HEK293 (cell line): Measurements from ENCODE around the gene TRAPPC12.

Source experiments
- CTCF ChIP-seq: fragments of 450-650 bp; formaldehyde crosslinking; IDR thresholded peaks from 2 replicates; pipeline ENCODE4 v1.5.1; 2016; ENCODE audit warnings: missing biosample characterization, missing genetic modification characterization
- ELK4 ChIP-seq: IDR thresholded peaks from 2 replicates; pipeline ENCODE4 v1.6.1; 2011; ENCODE audit warnings: mild to moderate bottlenecking, low read depth, low read length, borderline replicate concordance
- FEZF1 ChIP-seq: fragments of 450-650 bp; formaldehyde crosslinking; IDR thresholded peaks from 2 replicates; pipeline ENCODE4 v1.5.1; 2016; ENCODE audit warnings: missing biosample characterization, missing genetic modification characterization
- HIC1 ChIP-seq: fragments of 450-650 bp; formaldehyde crosslinking; IDR thresholded peaks from 2 replicates; pipeline ENCODE4 v1.5.1; 2016; ENCODE audit warnings: missing biosample characterization, missing genetic modification characterization
- REST ChIP-seq: fragments of 450-650 bp; formaldehyde crosslinking; IDR thresholded peaks from 2 replicates; pipeline ENCODE4 v1.5.1; 2016; ENCODE audit warnings: missing biosample characterization, missing genetic modification characterization
- SCRT1 ChIP-seq: fragments of 450-650 bp; formaldehyde crosslinking; IDR thresholded peaks from 2 replicates; pipeline ENCODE4 v1.5.1; 2016; ENCODE audit warnings: missing biosample characterization, missing genetic modification characterization, borderline replicate concordance
- SP2 ChIP-seq: fragments of 450-650 bp; formaldehyde crosslinking; IDR thresholded peaks from 2 replicates; pipeline ENCODE4 v1.5.1; 2016; ENCODE audit warnings: missing biosample characterization, missing genetic modification characterization
- ZNF174 ChIP-seq: fragments of 450-650 bp; formaldehyde crosslinking; IDR thresholded peaks from 2 replicates; pipeline ENCODE4 v1.5.0; 2017; ENCODE audit warnings: missing biosample characterization, mild to moderate bottlenecking, missing genetic modification characterization
- ZNF423 ChIP-seq: fragments of 450-650 bp; formaldehyde crosslinking; IDR thresholded peaks from 2 replicates; pipeline ENCODE4 v1.5.1; 2016; ENCODE audit warnings: missing biosample characterization, missing genetic modification characterization
- ZNF433 ChIP-seq: fragments of 450-650 bp; formaldehyde crosslinking; IDR thresholded peaks from 2 replicates; pipeline ENCODE4 v1.5.1; 2016; ENCODE audit warnings: missing biosample characterization, missing genetic modification characterization, low read depth
- ZNF785 ChIP-seq: fragments of 450-650 bp; formaldehyde crosslinking; IDR thresholded peaks from 2 replicates; pipeline ENCODE4 v1.5.1; 2016; ENCODE audit warnings: missing biosample characterization, missing genetic modification characterization
- ZSCAN30 ChIP-seq: fragments of 450-650 bp; IDR thresholded peaks from 2 replicates; pipeline ENCODE4 v1.5.1; 2018; ENCODE audit warnings: missing biosample characterization, mild to moderate bottlenecking, missing genetic modification characterization, moderate library complexity

GRCh38 chr2:3467654-3468053 is 88.2 kb downstream of the TRAPPC12 start:
- no peak for TF ChIP-seq ZNF433 (tag by site-specific recombination)
- no peak for TF ChIP-seq HIC1 (tag by site-specific recombination)
- TF ChIP-seq REST (tag by site-specific recombination) = no peak
- no peak for TF ChIP-seq SCRT1 (tag by site-specific recombination)
- TF ChIP-seq ZNF785 (tag by site-specific recombination) = no peak
- TF ChIP-seq SP2 (tag by site-specific recombination) = no peak
- no peak for TF ChIP-seq ZNF423
- TF ChIP-seq FEZF1 (tag by site-specific recombination) = no peak
- TF ChIP-seq ELK4 = no peak
- TF ChIP-seq CTCF (tag by site-specific recombination) = no peak
- TF ChIP-seq ZNF174 (tag by site-specific recombination) = no peak
- no peak for TF ChIP-seq ZSCAN30 (tag by site-specific recombination)
